ENCODE data around the gene FANCI.

The FANCI gene

GRCh38 chr15:89308236-89308635 is 64.5 kb downstream of the FANCI start:
- DNase-seq, result no peak

- no peak for DNase-seq
Observed at GRCh38 chr15:89309993-89310392, 66.2 kb downstream of the FANCI start.

- DNase-seq, result no peak
Observed at GRCh38 chr15:89315375-89315929, 71.7 kb downstream of the FANCI start.

GRCh38 chr15:89316504-89316903 is 72.7 kb downstream of the FANCI start:
- no peak for DNase-seq

GRCh38 chr15:89317186-89317720 is 73.5 kb downstream of the FANCI start:
- no peak for DNase-seq

GRCh38 chr15:89319678-89320077 is 75.9 kb downstream of the FANCI start:
- no peak for DNase-seq

GRCh38 chr15:89320200-89320599 is 76.4 kb downstream of the FANCI start:
- no peak for DNase-seq

GRCh38 chr15:89321521-89322410 is 78.0 kb downstream of the FANCI start:
- no peak for DNase-seq

- DNase-seq, result no peak
Observed at GRCh38 chr15:89322822-89323221, 79.0 kb downstream of the FANCI start.

- no peak for DNase-seq
Observed at GRCh38 chr15:89323825-89324224, 80.0 kb downstream of the FANCI start.

GRCh38 chr15:89325039-89325803 is 81.4 kb downstream of the FANCI start:
- no peak for DNase-seq

GRCh38 chr15:89326316-89326715 is 82.5 kb downstream of the FANCI start:
- DNase-seq, result no peak

- DNase-seq, result no peak
Observed at GRCh38 chr15:89327113-89327512, 83.3 kb downstream of the FANCI start.

- DNase-seq, result no peak
Observed at GRCh38 chr15:89328398-89329254, 84.8 kb downstream of the FANCI start.

- no peak for DNase-seq
Observed at GRCh38 chr15:89329329-89330084, 85.7 kb downstream of the FANCI start.

GRCh38 chr15:89330119-89330518 is 86.3 kb downstream of the FANCI start:
- DNase-seq, result no peak

- DNase-seq, result no peak
Observed at GRCh38 chr15:89330881-89331595, 87.3 kb downstream of the FANCI start.

GRCh38 chr15:89332446-89332845 is 88.7 kb downstream of the FANCI start:
- DNase-seq, result no peak

GRCh38 chr15:89333011-89333860 is 89.5 kb downstream of the FANCI start:
- DNase-seq, result no peak

GRCh38 chr15:89333959-89334509 is 90.3 kb downstream of the FANCI start:
- no peak for DNase-seq
